Iris pigment epithelial cell (primary cell): Measurements from ENCODE around the gene BCL6B.
A peak's percentile ranks its signal among the peaks of the same experiment; 100 is the strongest.
"Not testable (repeated sequence)": the region's sequence is repeated elsewhere in the genome, so short reads cannot be mapped to it uniquely, and the experiment has no call there.

Experiments
- DNase-seq: peaks from one replicate; pipeline ENCODE4 v3.0.0-alpha.2; 2011; ENCODE audit warnings: low read depth

The BCL6B gene

GRCh38 chr17:7022781-7023571 is at the start of gene BCL6B:
Gene BCL6B (plus strand): TSS chr17:7023050. CDS start chr17:7023672, 622 bp downstream.
- no peak for DNase-seq

- DNase-seq = not testable (repeated sequence)
These were observed 43.4 kb upstream of the BCL6B start for GRCh38 chr17:6979440-6979839.

GRCh38 chr17:6981426-6981825 is 41.4 kb upstream of the BCL6B start:
- DNase-seq = no peak

- DNase-seq = no peak
These were observed 37.6 kb upstream of the BCL6B start for GRCh38 chr17:6985266-6985665.

GRCh38 chr17:6986676-6987075 is 36.2 kb upstream of the BCL6B start:
- DNase-seq = no peak

GRCh38 chr17:6989779-6990178 is 33.1 kb upstream of the BCL6B start:
- no peak for DNase-seq

- DNase-seq = not testable (repeated sequence)
These were observed 29.2 kb upstream of the BCL6B start for GRCh38 chr17:6993613-6994056.

- no peak for DNase-seq
These were observed 28.7 kb upstream of the BCL6B start for GRCh38 chr17:6994118-6994598.

GRCh38 chr17:6994666-6995256 is 28.1 kb upstream of the BCL6B start:
- DNase-seq = no peak

- peak; percentile 12 for DNase-seq
These were observed 27.2 kb upstream of the BCL6B start, which contains the start of gene ALOX12 for GRCh38 chr17:6995500-6996255. Gene ALOX12 (plus strand): TSS chr17:6996049. CDS start chr17:6996118, 69 bp downstream.

GRCh38 chr17:6996256-6997011 is 26.4 kb upstream of the BCL6B start:
- no peak for DNase-seq

- no peak for DNase-seq
These were observed 25.7 kb upstream of the BCL6B start for GRCh38 chr17:6997171-6997570.

- DNase-seq = no peak
These were observed 23.9 kb upstream of the BCL6B start for GRCh38 chr17:6998855-6999508.

- DNase-seq = peak; percentile 44
These were observed 21.4 kb upstream of the BCL6B start for GRCh38 chr17:7001318-7001961.

- no peak for DNase-seq
These were observed 20.4 kb upstream of the BCL6B start for GRCh38 chr17:7002288-7003047.

- DNase-seq = no peak
These were observed 19.1 kb upstream of the BCL6B start for GRCh38 chr17:7003745-7004144.

- DNase-seq = peak; percentile 52
These were observed 18.2 kb upstream of the BCL6B start for GRCh38 chr17:7004398-7005253.

- DNase-seq = no peak
These were observed 17.1 kb upstream of the BCL6B start for GRCh38 chr17:7005716-7006115.

- no peak for DNase-seq
These were observed 15.7 kb upstream of the BCL6B start for GRCh38 chr17:7007143-7007542.
